Panc1 (cell line): ENCODE measurements around the gene DOK6.

Experiments used
- POLR2AphosphoS5 ChIP-seq: IDR thresholded peaks from 2 replicates; pipeline ENCODE4 v1.6.1; 2012; ENCODE audit warnings: mild to moderate bottlenecking, low read depth, low read length, moderate library complexity
- SIN3A ChIP-seq: IDR thresholded peaks from 2 replicates; pipeline ENCODE4 v1.6.1; 2012; ENCODE audit warnings: low read depth, mild to moderate bottlenecking, low read length, moderate library complexity, borderline replicate concordance; ENCODE audit not compliant: insufficient read depth
- TCF7L2 ChIP-seq: IDR thresholded peaks from 2 replicates; pipeline ENCODE4 v1.6.1; 2011; ENCODE audit warnings: mild to moderate bottlenecking, low read depth, low read length, inconsistent platforms
- TF ChIP-seq, protein P1 (sequence below): fragments of 450-650 bp; IDR thresholded peaks from 2 replicates; pipeline ENCODE4 v1.5.1; 2017; ENCODE audit warnings: mild to moderate bottlenecking
- TF ChIP-seq, protein P2 (sequence below), 2 experiments: IDR thresholded peaks; 2 replicates each; pipeline ENCODE4 v1.6.1; 2011 to 2012; ENCODE audit warnings: low read depth in 2 of 2, control low read depth in 1 of 2, low read length in 1 of 2, mild to moderate bottlenecking in 1 of 2, moderate library complexity in 1 of 2; ENCODE audit not compliant: insufficient read depth in 1 of 2

DNA sequence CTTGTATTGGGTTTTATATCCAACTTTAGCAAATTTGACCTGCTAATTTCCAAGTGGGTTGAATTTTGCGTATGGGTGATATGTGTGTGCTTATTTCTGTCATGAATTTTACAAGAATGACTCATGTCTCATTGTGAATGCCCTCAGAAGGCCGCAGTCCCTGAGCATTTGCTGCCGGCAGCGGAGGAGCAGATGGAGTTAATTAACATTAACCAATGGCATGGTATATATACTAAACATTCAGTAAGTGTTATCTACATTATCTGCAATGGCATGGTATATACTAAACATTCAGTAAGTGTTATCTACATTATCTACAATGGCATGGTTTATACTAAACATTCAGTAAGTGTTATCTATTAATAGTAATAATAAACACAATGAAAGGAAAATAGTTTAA, 90.1 kb downstream of the DOK6 start:
- TF ChIP-seq POLR2AphosphoS5 (no peak), SIN3A (no peak), TCF7L2 (no peak)
- TF ChIP-seq, protein P1, sequence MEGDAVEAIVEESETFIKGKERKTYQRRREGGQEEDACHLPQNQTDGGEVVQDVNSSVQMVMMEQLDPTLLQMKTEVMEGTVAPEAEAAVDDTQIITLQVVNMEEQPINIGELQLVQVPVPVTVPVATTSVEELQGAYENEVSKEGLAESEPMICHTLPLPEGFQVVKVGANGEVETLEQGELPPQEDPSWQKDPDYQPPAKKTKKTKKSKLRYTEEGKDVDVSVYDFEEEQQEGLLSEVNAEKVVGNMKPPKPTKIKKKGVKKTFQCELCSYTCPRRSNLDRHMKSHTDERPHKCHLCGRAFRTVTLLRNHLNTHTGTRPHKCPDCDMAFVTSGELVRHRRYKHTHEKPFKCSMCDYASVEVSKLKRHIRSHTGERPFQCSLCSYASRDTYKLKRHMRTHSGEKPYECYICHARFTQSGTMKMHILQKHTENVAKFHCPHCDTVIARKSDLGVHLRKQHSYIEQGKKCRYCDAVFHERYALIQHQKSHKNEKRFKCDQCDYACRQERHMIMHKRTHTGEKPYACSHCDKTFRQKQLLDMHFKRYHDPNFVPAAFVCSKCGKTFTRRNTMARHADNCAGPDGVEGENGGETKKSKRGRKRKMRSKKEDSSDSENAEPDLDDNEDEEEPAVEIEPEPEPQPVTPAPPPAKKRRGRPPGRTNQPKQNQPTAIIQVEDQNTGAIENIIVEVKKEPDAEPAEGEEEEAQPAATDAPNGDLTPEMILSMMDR, result no peak
- TF ChIP-seq, protein P2, sequence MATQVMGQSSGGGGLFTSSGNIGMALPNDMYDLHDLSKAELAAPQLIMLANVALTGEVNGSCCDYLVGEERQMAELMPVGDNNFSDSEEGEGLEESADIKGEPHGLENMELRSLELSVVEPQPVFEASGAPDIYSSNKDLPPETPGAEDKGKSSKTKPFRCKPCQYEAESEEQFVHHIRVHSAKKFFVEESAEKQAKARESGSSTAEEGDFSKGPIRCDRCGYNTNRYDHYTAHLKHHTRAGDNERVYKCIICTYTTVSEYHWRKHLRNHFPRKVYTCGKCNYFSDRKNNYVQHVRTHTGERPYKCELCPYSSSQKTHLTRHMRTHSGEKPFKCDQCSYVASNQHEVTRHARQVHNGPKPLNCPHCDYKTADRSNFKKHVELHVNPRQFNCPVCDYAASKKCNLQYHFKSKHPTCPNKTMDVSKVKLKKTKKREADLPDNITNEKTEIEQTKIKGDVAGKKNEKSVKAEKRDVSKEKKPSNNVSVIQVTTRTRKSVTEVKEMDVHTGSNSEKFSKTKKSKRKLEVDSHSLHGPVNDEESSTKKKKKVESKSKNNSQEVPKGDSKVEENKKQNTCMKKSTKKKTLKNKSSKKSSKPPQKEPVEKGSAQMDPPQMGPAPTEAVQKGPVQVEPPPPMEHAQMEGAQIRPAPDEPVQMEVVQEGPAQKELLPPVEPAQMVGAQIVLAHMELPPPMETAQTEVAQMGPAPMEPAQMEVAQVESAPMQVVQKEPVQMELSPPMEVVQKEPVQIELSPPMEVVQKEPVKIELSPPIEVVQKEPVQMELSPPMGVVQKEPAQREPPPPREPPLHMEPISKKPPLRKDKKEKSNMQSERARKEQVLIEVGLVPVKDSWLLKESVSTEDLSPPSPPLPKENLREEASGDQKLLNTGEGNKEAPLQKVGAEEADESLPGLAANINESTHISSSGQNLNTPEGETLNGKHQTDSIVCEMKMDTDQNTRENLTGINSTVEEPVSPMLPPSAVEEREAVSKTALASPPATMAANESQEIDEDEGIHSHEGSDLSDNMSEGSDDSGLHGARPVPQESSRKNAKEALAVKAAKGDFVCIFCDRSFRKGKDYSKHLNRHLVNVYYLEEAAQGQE (IDR thresholded peaks at IDR 0.05; ENCODE audit: insufficient read depth in 1 of 2, low read depth in 2 of 2, low read length in 1 of 2), result no peak
